H1 (cell line): Measurements from ENCODE around the gene TEX11. TPM values are rescaled to one million over a fixed set of nuclear protein-coding genes. Genes with fewer than 3 reads are reported as not detected.
"Not testable (repeated sequence)": the region's sequence is repeated elsewhere in the genome, so short reads cannot be mapped to it uniquely, and the experiment has no call there.

Experiments used
- CTCF ChIA-PET: fragments of 300-600 bp; sonication (Branson Sonifier 250); formaldehyde crosslinking; loops from one replicate; lab custom pipeline; 2021; ENCODE audit not compliant: partially characterized antibody; lab: Charles Lee
- POLR2A ChIA-PET: fragments of 300-600 bp; sonication (Branson Sonifier 250); formaldehyde crosslinking; loops from one replicate; lab custom pipeline; 2021; ENCODE audit warnings: inconsistent platforms; ENCODE audit not compliant: partially characterized antibody; lab: Charles Lee
- DNase-seq, 2 experiments: peaks; one replicate each; pipeline versions ENCODE4 v3.0.0 to v3.0.0-alpha.2; 2010 to 2022; ENCODE audit warnings: low spot score in 2 of 2, low read depth in 1 of 2, mixed read lengths in 1 of 2
- FAIRE-seq: peaks from 2 replicates; lab custom pipeline; 2011; peaks lifted over from hg19 to GRCh38; lab: Jason Lieb, UNC
- H2AFZ ChIP-seq: 2 replicates; pipeline ENCODE4 v1.8.1; 2012; ENCODE audit warnings: low read length, inconsistent platforms
- H2AK5ac ChIP-seq: 2 replicates; pipeline ENCODE4 v1.6.1; 2013; ENCODE audit warnings: low read depth, low read length
- H2BK120ac ChIP-seq: replicated peaks from 2 replicates; pipeline ENCODE3; 2013; ENCODE audit warnings: low read depth, low read length, inconsistent platforms
- H2BK12ac ChIP-seq: 2 replicates; pipeline ENCODE4 v1.6.1; 2013; ENCODE audit warnings: low read depth, low read length
- H2BK15ac ChIP-seq: 2 replicates; pipeline ENCODE4 v1.6.1; 2013; ENCODE audit warnings: low read length
- H2BK20ac ChIP-seq: 2 replicates; pipeline ENCODE4 v1.6.1; 2013; ENCODE audit warnings: low read length
- H2BK5ac ChIP-seq: 2 replicates; pipeline ENCODE4 v1.6.1; 2013; ENCODE audit warnings: low read depth, low read length
- H3K14ac ChIP-seq: 2 replicates; pipeline ENCODE4 v1.6.1; 2013; ENCODE audit warnings: inconsistent platforms; ENCODE audit not compliant: insufficient read length
- H3K18ac ChIP-seq: 2 replicates; pipeline ENCODE4 v1.6.1; 2013; ENCODE audit warnings: low read length; ENCODE audit errors: extremely low read depth
- H3K23ac ChIP-seq: 2 replicates; pipeline ENCODE4 v1.6.1; 2013; ENCODE audit warnings: inconsistent platforms; ENCODE audit not compliant: insufficient read length
- H3K23me2 ChIP-seq: 2 replicates; pipeline ENCODE4 v1.6.1; 2013; ENCODE audit warnings: low read depth, low read length
- H3K27ac ChIP-seq: 2 replicates; pipeline ENCODE4 v1.6.1; 2011; ENCODE audit warnings: low read depth, low read length, inconsistent platforms
- H3K27me3 ChIP-seq, 4 experiments: replicated peaks in 1 of 4; 1 replicate in 1 of 4; 2 replicates in 3 of 4; pipeline versions ENCODE4 v1.6.1 to v1.8.1; 2011 to 2013; ENCODE audit warnings: low read length in 3 of 4, mild to moderate bottlenecking in 3 of 4, inconsistent platforms in 2 of 4, mixed read lengths in 2 of 4, moderate library complexity in 1 of 4; ENCODE audit not compliant: control insufficient read depth in 3 of 4, insufficient read depth in 3 of 4; ENCODE audit errors: extremely low read depth in 1 of 4
- H3K36me3 ChIP-seq, 4 experiments: 2 replicates each; pipeline versions ENCODE4 v1.6.1 to v1.8.1; 2011 to 2013; ENCODE audit warnings: mild to moderate bottlenecking in 4 of 4, low read length in 3 of 4, moderate library complexity in 2 of 4, control low read depth in 1 of 4, inconsistent platforms in 1 of 4; ENCODE audit not compliant: insufficient read depth in 4 of 4, control insufficient read depth in 2 of 4
- H3K4ac ChIP-seq: replicated peaks from 2 replicates; pipeline ENCODE3; 2013; ENCODE audit warnings: low read length, low read depth, mixed read lengths, inconsistent platforms; ENCODE audit not compliant: insufficient read length
- H3K4me1 ChIP-seq, 4 experiments: replicated peaks in 1 of 4; 1 replicate in 1 of 4; 2 replicates in 3 of 4; pipeline versions ENCODE4 v1.6.1 to v1.8.1; 2011 to 2013; ENCODE audit warnings: low read length in 3 of 4, inconsistent platforms in 2 of 4, mixed read lengths in 1 of 4; ENCODE audit not compliant: insufficient read depth in 4 of 4, control insufficient read depth in 3 of 4
- H3K4me2 ChIP-seq, 2 experiments: 2 replicates each; pipeline versions ENCODE4 v1.6.1 to v1.8.1; 2011 to 2013; ENCODE audit warnings: low read depth in 2 of 2, low read length in 2 of 2, control low read depth in 1 of 2, inconsistent platforms in 1 of 2, mild to moderate bottlenecking in 1 of 2; ENCODE audit not compliant: insufficient read depth in 1 of 2
- H3K4me3 ChIP-seq, 4 experiments: fragments of 200-600, 300-600 bp in 1 of 4; sonication (generic), shearing (Covaris generic), sonication (Bioruptor Twin) in 1 of 4; 2 replicates each; pipeline versions ENCODE4 v1.5.1 to v1.8.1; 2011 to 2016; ENCODE audit warnings: low read length in 4 of 4, low read depth in 3 of 4, control low read depth in 2 of 4, inconsistent platforms in 2 of 4, mild to moderate bottlenecking in 2 of 4, mixed read lengths in 1 of 4, moderate library complexity in 1 of 4; ENCODE audit not compliant: insufficient read depth in 2 of 4; ENCODE audit errors: extremely low read depth in 1 of 4
- H3K56ac ChIP-seq: replicated peaks from 2 replicates; pipeline ENCODE3; 2013; ENCODE audit warnings: low read depth, mild to moderate bottlenecking, mixed read lengths, low read length, inconsistent platforms; ENCODE audit not compliant: insufficient read length
- H3K79me1 ChIP-seq: 2 replicates; pipeline ENCODE4 v1.6.1; 2013; ENCODE audit warnings: low read depth, low read length, control low read depth
- H3K79me2 ChIP-seq, 2 experiments: 2 replicates each; pipeline versions ENCODE4 v1.6.1 to v1.8.1; 2012 to 2013; ENCODE audit warnings: low read length in 2 of 2, mild to moderate bottlenecking in 2 of 2, inconsistent platforms in 1 of 2; ENCODE audit not compliant: insufficient read depth in 2 of 2, control insufficient read depth in 1 of 2
- H3K9ac ChIP-seq, 4 experiments: replicated peaks in 1 of 4; 1 replicate in 1 of 4; 2 replicates in 3 of 4; pipeline versions ENCODE4 v1.6.1 to v1.8.1; 2011 to 2013; ENCODE audit warnings: low read depth in 3 of 4, low read length in 3 of 4, control low read depth in 2 of 4, mild to moderate bottlenecking in 2 of 4, moderate library complexity in 2 of 4, inconsistent platforms in 1 of 4; ENCODE audit errors: extremely low read depth in 1 of 4
- H3K9me3 ChIP-seq, 2 experiments: 2 replicates each; pipeline versions ENCODE4 v1.6.1 to v1.8.1; 2012 to 2013; ENCODE audit warnings: mild to moderate bottlenecking in 2 of 2, moderate library complexity in 2 of 2, control low read depth in 1 of 2, inconsistent platforms in 1 of 2, low read depth in 1 of 2, low read length in 1 of 2, mixed read lengths in 1 of 2; ENCODE audit not compliant: insufficient read depth in 2 of 2
- H4K20me1 ChIP-seq, 2 experiments: replicated peaks in 1 of 2; 2 replicates each; pipeline versions ENCODE3 to v1.8.1; 2011 to 2013; ENCODE audit warnings: inconsistent platforms in 2 of 2, low read length in 2 of 2, mild to moderate bottlenecking in 1 of 2; ENCODE audit not compliant: insufficient read depth in 2 of 2, control insufficient read depth in 1 of 2
- H4K5ac ChIP-seq: 2 replicates; pipeline ENCODE4 v1.6.1; 2013; ENCODE audit warnings: low read length, low read depth, mixed read lengths, inconsistent platforms; ENCODE audit not compliant: insufficient read length
- H4K8ac ChIP-seq: 2 replicates; pipeline ENCODE4 v1.8.0; 2013; ENCODE audit warnings: mild to moderate bottlenecking, moderate library complexity, low read length, inconsistent platforms; ENCODE audit not compliant: insufficient read depth; ENCODE audit errors: extremely low read depth
- H4K91ac ChIP-seq: replicated peaks from 2 replicates; pipeline ENCODE3; 2013; ENCODE audit warnings: low read length, mixed read lengths, inconsistent platforms; ENCODE audit not compliant: insufficient read length
- CBX8 ChIP-seq: fragments of 300-800, 300-1000 bp; sonication (generic); IDR thresholded peaks from 2 replicates; pipeline ENCODE4 v1.7.1; 2016; ENCODE audit warnings: low read depth, low read length, borderline replicate concordance
- EP300 ChIP-seq, 2 experiments: IDR thresholded peaks; 1 replicate in 1 of 2; 2 replicates in 1 of 2; pipeline ENCODE4 v1.6.1; 2011 to 2012; ENCODE audit warnings: low read depth in 2 of 2, low read length in 2 of 2, mild to moderate bottlenecking in 2 of 2, borderline replicate concordance in 1 of 2, inconsistent platforms in 1 of 2, moderate library complexity in 1 of 2
- KDM1A ChIP-seq: fragments of 200-600, 300-600 bp; sonication (generic); IDR thresholded peaks from 2 replicates; pipeline ENCODE4 v1.7.1; 2016; ENCODE audit warnings: mild to moderate bottlenecking, low read length, borderline replicate concordance
- MAFK ChIP-seq: IDR thresholded peaks from 2 replicates; pipeline ENCODE4 v1.6.1; 2012; ENCODE audit warnings: low read depth, mild to moderate bottlenecking, improper control_type of control experiment, low read length
- POLR2A ChIP-seq, 2 experiments: IDR thresholded peaks; 1 replicate in 1 of 2; 2 replicates in 1 of 2; pipeline ENCODE4 v1.6.1; 2011; ENCODE audit warnings: low read depth in 2 of 2, low read length in 2 of 2, mild to moderate bottlenecking in 2 of 2; ENCODE audit errors: control extremely low read depth in 1 of 2
- SP4 ChIP-seq: IDR thresholded peaks from 2 replicates; pipeline ENCODE4 v1.6.1; 2012; ENCODE audit warnings: low read length, inconsistent platforms
- WGBS, 2 experiments: shearing (Covaris generic) in 1 of 2; methylation state at CpG; one replicate each; pipeline versions ENCODE4 v1.1.6 to v1.1.7; 2013 to 2015; ENCODE audit warnings: low lambda C conversion rate in 2 of 2, mixed read lengths in 2 of 2, inconsistent platforms in 1 of 2, low coverage in 1 of 2, missing lambda C conversion rate in 1 of 2; ENCODE audit not compliant: insufficient replicate concordance in 2 of 2, insufficient coverage in 1 of 2, insufficient read length in 1 of 2; ENCODE audit errors: extremely low coverage in 1 of 2, missing lambda C conversion rate in 1 of 2; 5-methylcytosine and 5-hydroxymethylcytosine counted together
- polyA plus RNA-seq, 7 experiments: library from polyadenylated mRNA; depleted of rRNA in 3 of 7; stranded (reverse) in 5 of 7; unstranded in 2 of 7; fragments of >200 nt in 5 of 7; fragments of 200-250 nt in 2 of 7; gene quantifications; 1 replicate in 5 of 7; 2 replicates in 1 of 7; 4 replicates in 1 of 7; pipeline versions ENCODE4 v1.2.1 to v1.2.3, GENCODE V29; 2011 to 2013; ENCODE audit warnings: missing spikeins in 2 of 7, mixed read lengths in 2 of 7
- total RNA-seq: library from RNA; stranded (reverse); fragmentation: NEBNext Ultra II Directional; extraction: Animal tissue kit (Norgen Biotek cat#: 25700); gene quantifications from 2 replicates; pipeline ENCODE4 v1.2.1, GENCODE V29; 2021
- TF ChIP-seq, protein P1 (sequence below), 3 experiments: IDR thresholded peaks; 1 replicate in 2 of 3; 2 replicates in 1 of 3; pipeline versions ENCODE4 v1.5.1 to v1.6.1; 2011; ENCODE audit warnings: low read length in 3 of 3, mild to moderate bottlenecking in 3 of 3, inconsistent platforms in 2 of 3, low read depth in 1 of 3, moderate library complexity in 1 of 3; ENCODE audit not compliant: insufficient read depth in 1 of 3; ENCODE audit errors: control extremely low read depth in 1 of 3

TEX11 gene
- total and polyA plus RNA-seq, 2 of the 8 experiments (the other 6 are each of a cell fraction or from before 2014, with no cell fraction given), result 0.11 to 0.74 TPM

DNA sequence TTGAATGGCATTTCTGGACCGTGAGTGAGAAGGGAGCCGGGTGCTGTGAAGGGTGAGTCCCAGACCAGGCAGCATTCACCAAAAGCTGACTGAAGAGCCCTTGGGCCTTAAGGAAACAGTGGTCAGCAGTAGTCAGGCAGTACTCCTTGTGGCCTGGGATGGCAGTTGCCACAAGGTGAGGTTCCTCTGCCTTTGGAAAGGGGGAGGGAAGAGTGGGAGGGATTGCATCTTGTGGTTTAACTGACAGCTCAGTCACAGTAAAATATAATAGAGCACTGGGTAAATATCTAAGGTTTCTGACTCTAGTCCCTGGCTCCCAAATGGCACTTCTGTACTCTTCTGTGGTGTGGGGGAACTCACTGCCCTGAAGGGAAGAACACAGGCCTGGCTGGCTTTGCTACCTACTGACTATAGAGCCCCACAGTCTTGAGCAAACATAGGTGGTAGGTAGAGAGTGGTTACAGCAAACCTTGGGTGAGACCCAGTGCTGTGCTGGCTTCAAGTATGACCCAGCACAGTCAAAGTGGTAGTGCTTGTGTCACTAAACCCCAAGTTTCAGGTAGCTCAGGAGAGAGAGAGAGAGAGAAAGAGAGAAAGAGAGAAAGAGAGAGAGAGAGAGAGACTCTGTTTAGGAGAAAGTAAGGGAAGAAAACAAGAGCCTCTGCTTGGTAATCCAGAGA, 154.2 kb downstream of the TEX11 start (continued):
- TF ChIP-seq, protein P1, sequence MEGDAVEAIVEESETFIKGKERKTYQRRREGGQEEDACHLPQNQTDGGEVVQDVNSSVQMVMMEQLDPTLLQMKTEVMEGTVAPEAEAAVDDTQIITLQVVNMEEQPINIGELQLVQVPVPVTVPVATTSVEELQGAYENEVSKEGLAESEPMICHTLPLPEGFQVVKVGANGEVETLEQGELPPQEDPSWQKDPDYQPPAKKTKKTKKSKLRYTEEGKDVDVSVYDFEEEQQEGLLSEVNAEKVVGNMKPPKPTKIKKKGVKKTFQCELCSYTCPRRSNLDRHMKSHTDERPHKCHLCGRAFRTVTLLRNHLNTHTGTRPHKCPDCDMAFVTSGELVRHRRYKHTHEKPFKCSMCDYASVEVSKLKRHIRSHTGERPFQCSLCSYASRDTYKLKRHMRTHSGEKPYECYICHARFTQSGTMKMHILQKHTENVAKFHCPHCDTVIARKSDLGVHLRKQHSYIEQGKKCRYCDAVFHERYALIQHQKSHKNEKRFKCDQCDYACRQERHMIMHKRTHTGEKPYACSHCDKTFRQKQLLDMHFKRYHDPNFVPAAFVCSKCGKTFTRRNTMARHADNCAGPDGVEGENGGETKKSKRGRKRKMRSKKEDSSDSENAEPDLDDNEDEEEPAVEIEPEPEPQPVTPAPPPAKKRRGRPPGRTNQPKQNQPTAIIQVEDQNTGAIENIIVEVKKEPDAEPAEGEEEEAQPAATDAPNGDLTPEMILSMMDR (IDR thresholded peaks at IDR 0.05; ENCODE audit: control extremely low read depth in 1 of 3, insufficient read depth in 1 of 3, low read depth in 1 of 3, low read length in 3 of 3), result no peak
- TF ChIP-seq SP4 (no peak), CBX8 (no peak), POLR2A (IDR thresholded peaks at IDR 0.05; ENCODE audit: control extremely low read depth in 1 of 2, low read depth in 2 of 2, low read length in 2 of 2) (no peak), EP300 (IDR thresholded peaks at IDR 0.05; ENCODE audit: borderline replicate concordance in 1 of 2, low read depth in 2 of 2, low read length in 2 of 2) (no peak), MAFK (no peak), KDM1A (no peak)
- TF ChIP-seq, all 59 proteins: peak for 0

DNA sequence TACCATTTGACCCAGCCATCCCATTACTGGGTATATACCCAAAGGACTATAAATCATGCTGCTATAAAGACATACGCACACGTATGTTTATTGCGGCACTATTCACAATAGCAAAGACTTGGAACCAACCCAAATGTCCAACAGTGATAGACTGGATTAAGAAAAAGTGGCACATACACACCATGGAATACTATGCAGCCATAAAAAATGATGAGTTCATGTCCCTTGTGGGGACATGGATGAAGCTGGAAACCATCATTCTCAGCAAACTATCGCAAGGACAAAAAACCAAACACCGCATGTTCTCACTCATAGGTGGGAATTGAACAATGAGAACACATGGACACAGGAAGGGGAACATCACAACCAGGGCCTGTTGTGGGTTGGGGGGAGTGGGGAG, 174.7 kb downstream of the TEX11 start:
- CTCF ChIA-PET, H2BK15ac ChIP-seq, H4K5ac ChIP-seq, H4K91ac ChIP-seq, H3K79me1 ChIP-seq, H3K23me2 ChIP-seq, H3K79me2 ChIP-seq, H3K4me1 ChIP-seq, DNase-seq, H2AK5ac ChIP-seq, H3K36me3 ChIP-seq, H4K8ac ChIP-seq, H4K20me1 ChIP-seq, H3K23ac ChIP-seq, POLR2A ChIA-PET, FAIRE-seq, H2BK12ac ChIP-seq, H3K4ac ChIP-seq, H3K56ac ChIP-seq, H2BK20ac ChIP-seq, H2AFZ ChIP-seq, H2BK120ac ChIP-seq, H3K14ac ChIP-seq, H2BK5ac ChIP-seq, H3K9me3 ChIP-seq, H3K9ac ChIP-seq, H3K18ac ChIP-seq, H3K27ac ChIP-seq, H3K4me2 ChIP-seq, H3K27me3 ChIP-seq, H3K4me3 ChIP-seq: not testable (repeated sequence)
- WGBS, 2 experiments, result 92% methylated on average over 2 of the region's 5 CpGs; no CpG with 5 or more reads in 1 of the 2 experiments
